Right cardiac atrium (tissue), 5 donors: ENCODE data around the gene KRT3. TPM values are rescaled to one million over a fixed set of nuclear protein-coding genes. Genes with fewer than 3 reads are reported as not detected.

Source experiments
- ATAC-seq, 2 donors: fragments of 200-7000 bp; cut with Tn5 transposase; one replicate each; pipeline versions ENCODE4 v1.8.0 to v1.9.1; 2020; ENCODE audit warnings: moderate library complexity in 2 of 2, mild to moderate bottlenecking in 1 of 2
- DNase-seq, 3 donors: peaks; one replicate each; pipeline ENCODE4 v3.0.0-alpha.2; 2020
- H3K27ac ChIP-seq: one replicate; pipeline ENCODE4 v1.5.1; 2013; ENCODE audit warnings: mild to moderate bottlenecking, low read length, control low read depth, moderate library complexity
- H3K27me3 ChIP-seq: one replicate; pipeline ENCODE4 v1.6.1; 2013; ENCODE audit not compliant: control insufficient read depth, insufficient read depth
- H3K4me1 ChIP-seq: one replicate; pipeline ENCODE4 v1.6.1; 2013; ENCODE audit warnings: low read length; ENCODE audit not compliant: control insufficient read depth, insufficient read depth
- H3K4me3 ChIP-seq: one replicate; pipeline ENCODE4 v1.5.1; 2013; ENCODE audit warnings: low read length, control low read depth
- H3K9me3 ChIP-seq: one replicate; pipeline ENCODE4 v1.6.1; 2013; ENCODE audit warnings: low read length; ENCODE audit not compliant: control insufficient read depth
- WGBS: extraction: QIAGEN DNeasy Blood & Tissue Kit; methylation state at CpG from one replicate; pipeline ENCODE4 v1.1.7; 2013; 5-methylcytosine and 5-hydroxymethylcytosine counted together
- intact Hi-C, 4 donors: fragments of 100-400 bp; cut with DNase I; formaldehyde crosslinking; loops; one replicate each; pipeline versions ENCODE4 v1.11.0 to v1.14.0; 2022 to 2023
- polyA plus RNA-seq: library from polyadenylated mRNA; stranded (reverse); fragments of 200-250 nt; gene quantifications from one replicate; pipeline ENCODE4 v1.2.3, GENCODE V29; 2013
- total RNA-seq, 4 donors: library from RNA; stranded (reverse); fragmentation: NEBNext Ultra II Directional; extraction: Animal tissue kit (Norgen Biotek cat#: 25700); gene quantifications; one replicate each; pipeline ENCODE4 v1.2.1, GENCODE V29; 2021
- donor health status: healthy with polysubstance abuse.
- donor health status: DM: no; HTN: yes; CAD: no.
- donor health status: DM: no; HTN: no; CAD: no.
- donor health status: DM: no; HTN: yes; CAD: no; lungs with severe emphysema.
- donor health status: DM: yes; HTN: yes; CAD: no.

KRT3 gene
- total and polyA plus RNA-seq, 5 donors = not detected

DNA sequence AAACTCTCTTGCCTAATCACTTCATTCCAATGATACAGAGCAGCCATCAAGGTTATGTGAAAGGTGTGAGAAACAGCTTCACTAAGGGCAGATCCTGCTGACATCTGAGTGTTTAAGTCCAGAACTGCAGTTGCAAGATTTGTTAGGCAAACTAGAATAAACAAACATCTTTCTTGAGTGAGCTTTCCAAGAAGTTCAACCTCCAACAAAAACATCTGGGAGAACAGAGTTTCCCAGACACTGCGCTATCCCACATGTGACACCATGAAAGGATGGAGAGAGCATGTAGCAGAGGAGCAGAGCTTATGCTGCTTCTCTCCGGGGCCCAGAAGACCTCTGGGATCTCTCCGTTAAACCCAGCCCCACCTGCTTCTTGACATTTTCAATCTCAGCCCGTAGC is 24.4 kb downstream of the KRT3 start:
- H3K4me3 ChIP-seq = no peak overlapping the region
- H3K27ac ChIP-seq = no peak overlapping the region
- no peaks in the 10 kb centered on the region for H3K27me3 ChIP-seq
- DNase-seq (no peak), ATAC-seq (no peak)
- intact Hi-C loops = no loop called here
- no peaks in the 10 kb centered on the region for H3K9me3 ChIP-seq
- H3K4me1 ChIP-seq = no peaks in the 10 kb centered on the region
- WGBS = 79% methylated on average over 4 of the region's 4 CpGs

DNA sequence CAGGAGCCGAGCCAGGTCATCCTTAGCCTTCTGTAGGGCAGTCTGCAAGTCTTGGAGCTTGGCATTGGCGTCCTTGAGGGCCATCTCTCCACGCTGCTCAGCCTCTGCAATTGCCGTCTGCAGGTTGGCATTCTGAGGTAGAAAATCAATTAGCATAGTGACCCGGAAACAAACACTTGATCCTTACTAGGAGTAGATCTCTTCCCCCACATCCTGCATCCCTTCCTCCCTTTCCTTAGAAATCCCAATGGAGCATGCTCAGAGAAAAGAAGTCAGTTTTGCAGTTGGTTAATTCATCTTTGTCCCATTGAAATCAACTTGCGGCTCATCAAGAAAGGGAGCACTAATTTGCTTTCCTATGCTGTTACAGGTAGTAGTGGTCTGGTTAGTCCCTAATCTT is 24.8 kb downstream of the KRT3 start:
- Histone ChIP-seq H3K4me1 (no peaks in the 10 kb centered on the region), H3K27ac (no peak overlapping the region), H3K27me3 (no peaks in the 10 kb centered on the region), H3K4me3 (no peak overlapping the region), H3K9me3 (no peaks in the 10 kb centered on the region)
- no peak for DNase-seq
- intact Hi-C loops = no loop called here
- ATAC-seq = no peak
- WGBS = 76% methylated on average over 6 of the region's 6 CpGs

- Histone ChIP-seq H3K4me3 (no peak overlapping the region), H3K9me3 (no peaks in the 10 kb centered on the region), H3K4me1 (no peaks in the 10 kb centered on the region), H3K27me3 (no peaks in the 10 kb centered on the region), H3K27ac (no peak overlapping the region)
- ATAC-seq (no peak), DNase-seq (no peak)
- intact Hi-C loops = no loop called here
Measured at GRCh38 chr12:52769946-52770345, 26.0 kb downstream of the KRT3 start.

DNA sequence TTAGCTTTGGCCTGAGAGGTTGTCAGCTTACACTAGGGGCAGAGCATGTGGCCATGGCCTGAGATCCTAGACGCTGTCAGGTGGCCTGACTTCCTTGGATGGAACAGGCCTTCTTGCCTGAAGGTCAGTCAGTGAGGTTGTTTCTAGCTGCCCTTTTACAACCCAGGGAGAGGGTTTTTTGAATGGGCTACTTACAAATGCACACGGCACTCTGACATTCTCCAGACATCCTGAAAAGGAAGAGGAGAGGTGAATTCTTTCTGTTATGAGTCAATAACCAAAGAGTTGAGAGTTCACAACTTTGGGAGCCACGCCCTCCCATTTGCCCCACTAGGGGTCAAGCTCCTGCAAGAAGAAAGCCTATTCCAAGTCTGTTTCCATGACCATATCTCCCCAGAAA is 26.6 kb downstream of the KRT3 start:
- WGBS = 69% methylated on average over 3 of the region's 3 CpGs
- DNase-seq (no peak), ATAC-seq (no peak)
- Histone ChIP-seq H3K4me3 (no peak overlapping the region), H3K9me3 (no peaks in the 10 kb centered on the region), H3K27me3 (no peaks in the 10 kb centered on the region), H3K4me1 (no peaks in the 10 kb centered on the region), H3K27ac (no peak overlapping the region)
- intact Hi-C loops = no loop called here

DNA sequence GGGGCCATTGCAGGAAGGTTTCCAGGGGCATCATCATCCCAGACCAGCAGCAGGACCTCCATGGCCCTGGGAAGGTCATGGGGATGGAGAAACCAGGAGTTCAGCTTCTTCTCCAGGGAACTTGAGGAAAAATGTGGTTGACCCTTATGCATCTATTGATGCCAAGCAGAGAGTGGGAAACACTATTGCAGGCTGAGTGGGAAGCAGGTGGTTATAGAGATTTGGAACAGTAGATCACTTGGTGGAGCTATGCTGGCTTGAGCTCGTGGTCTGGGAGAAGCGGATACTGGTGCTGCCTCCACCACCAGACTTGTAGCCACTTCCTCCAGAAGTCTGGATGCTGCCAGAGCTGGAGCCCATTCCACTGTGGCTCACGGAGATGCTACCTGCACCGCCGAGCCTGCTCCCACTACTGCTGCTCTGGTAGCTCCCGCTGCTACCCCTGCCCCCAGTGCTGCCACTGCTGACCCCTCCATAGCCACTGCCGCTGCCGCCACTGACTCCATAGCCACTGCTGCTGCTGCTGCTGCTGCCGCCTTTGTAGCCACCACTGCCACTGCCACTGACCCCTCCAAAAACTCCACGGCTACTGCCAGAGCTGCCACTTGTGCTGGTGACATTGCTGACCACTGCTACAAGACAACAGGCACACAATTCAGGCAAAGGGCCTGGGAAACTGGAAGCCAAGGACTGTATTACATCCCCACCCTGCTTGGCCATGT is 27.3 kb downstream of the KRT3 start:
- Histone ChIP-seq H3K27ac (no peak overlapping the region), H3K27me3 (no peaks in the 10 kb centered on the region), H3K9me3 (no peaks in the 10 kb centered on the region), H3K4me3 (no peak overlapping the region), H3K4me1 (no peaks in the 10 kb centered on the region)
- no peak for ATAC-seq
- no peak for DNase-seq
- WGBS = 82% methylated on average over 10 of the region's 10 CpGs
- intact Hi-C loops = no loop called here

DNA sequence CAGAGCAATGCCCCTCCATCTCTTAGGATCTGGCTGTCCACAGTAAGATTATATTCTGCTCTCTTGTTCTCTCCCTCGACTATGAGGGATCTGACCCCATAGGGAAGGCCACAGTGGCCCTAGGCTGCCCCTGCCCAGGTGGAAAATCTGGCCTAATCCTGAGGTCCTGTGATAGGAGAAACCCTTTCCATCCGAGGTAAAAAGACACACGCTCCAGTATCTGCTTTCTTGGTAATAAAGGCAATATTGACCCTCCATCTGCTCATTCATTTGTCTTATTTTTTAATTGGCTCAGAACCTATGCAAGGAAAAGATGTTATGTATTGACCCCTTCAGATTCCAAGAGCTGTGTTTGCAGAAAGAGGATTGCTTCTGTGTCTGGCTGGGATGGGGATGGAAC is 28.5 kb downstream of the KRT3 start:
- Histone ChIP-seq H3K27ac (no peak overlapping the region), H3K4me3 (no peak overlapping the region), H3K9me3 (no peaks in the 10 kb centered on the region), H3K4me1 (no peaks in the 10 kb centered on the region), H3K27me3 (no peaks in the 10 kb centered on the region)
- intact Hi-C loops = no loop called here
- 30% methylated on average over 3 of the region's 3 CpGs for WGBS
- no peak for DNase-seq
- ATAC-seq = no peak

DNA sequence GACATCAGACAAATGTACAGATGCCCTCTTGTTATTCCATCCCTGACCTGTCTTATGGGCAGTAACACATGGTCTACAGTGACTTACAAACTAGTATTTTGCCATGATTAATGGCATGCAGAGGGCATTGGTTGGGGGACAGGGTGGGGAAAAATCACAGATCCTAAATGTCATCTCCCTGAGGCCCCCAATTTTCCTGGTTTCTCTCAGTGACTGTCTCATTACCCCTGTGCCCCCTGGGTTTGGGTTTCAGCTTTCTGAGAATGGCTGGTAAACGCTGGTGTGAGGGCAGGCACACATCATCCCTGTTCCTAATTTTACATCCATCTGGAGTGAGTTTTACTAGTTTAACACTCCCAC is 28.9 kb downstream of the KRT3 start:
- Histone ChIP-seq H3K27ac (no peak overlapping the region), H3K9me3 (no peaks in the 10 kb centered on the region), H3K4me3 (no peak overlapping the region), H3K4me1 (no peaks in the 10 kb centered on the region), H3K27me3 (no peaks in the 10 kb centered on the region)
- intact Hi-C loops = no loop called here
- 83% methylated on average over 1 of the region's 1 CpG for WGBS
- no peak for DNase-seq
- no peak for ATAC-seq

DNA sequence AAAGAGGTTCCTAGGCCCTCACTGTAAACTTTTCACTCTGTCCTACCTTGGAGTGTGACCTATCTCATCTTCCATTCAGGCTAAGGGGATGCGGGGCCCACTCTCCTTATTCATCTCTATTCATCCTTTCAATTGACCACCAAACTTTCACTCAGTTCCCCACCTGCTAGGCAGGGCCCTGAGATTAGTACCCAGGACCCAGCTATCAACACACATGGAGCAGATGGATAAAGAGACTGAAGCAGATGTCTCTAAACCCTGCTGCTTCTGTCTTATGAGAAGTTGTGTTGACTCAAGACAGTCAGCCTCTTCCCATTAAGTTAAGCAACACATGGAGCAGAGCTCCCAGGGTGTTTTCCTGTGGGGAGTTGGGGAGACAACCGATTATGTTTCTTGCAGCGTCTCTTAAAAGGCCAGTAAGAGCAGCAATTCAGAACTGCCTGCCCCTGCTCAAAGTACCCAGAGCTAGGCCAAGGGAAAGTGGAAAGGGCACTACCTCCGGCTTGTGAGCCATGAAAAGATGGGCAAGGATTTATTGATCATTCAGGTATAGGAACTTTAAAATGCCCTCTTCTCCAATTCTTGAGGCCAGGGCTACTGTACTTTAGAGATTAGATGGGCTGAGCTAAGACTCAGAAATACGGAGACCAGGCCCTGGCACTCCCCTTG is 29.4 kb downstream of the KRT3 start:
- ATAC-seq = no peak
- Histone ChIP-seq H3K27ac (no peak overlapping the region), H3K4me3 (no peak overlapping the region), H3K27me3 (no peaks in the 10 kb centered on the region), H3K9me3 (no peaks in the 10 kb centered on the region), H3K4me1 (no peaks in the 10 kb centered on the region)
- intact Hi-C loops = no loop called here
- DNase-seq = no peak
- 84% methylated on average over 5 of the region's 5 CpGs for whole genome bisulfite sequencing

- intact Hi-C loops = no loop called here
- DNase-seq = no peak
- Histone ChIP-seq H3K4me1 (no peaks in the 10 kb centered on the region), H3K4me3 (no peak overlapping the region), H3K27me3 (no peaks in the 10 kb centered on the region), H3K9me3 (no peaks in the 10 kb centered on the region), H3K27ac (no peak overlapping the region)
- WGBS = 43% methylated on average over 1 of the region's 1 CpG
- ATAC-seq = no peak
Measured at GRCh38 chr12:52765702-52766101, 30.2 kb downstream of the KRT3 start.

DNA sequence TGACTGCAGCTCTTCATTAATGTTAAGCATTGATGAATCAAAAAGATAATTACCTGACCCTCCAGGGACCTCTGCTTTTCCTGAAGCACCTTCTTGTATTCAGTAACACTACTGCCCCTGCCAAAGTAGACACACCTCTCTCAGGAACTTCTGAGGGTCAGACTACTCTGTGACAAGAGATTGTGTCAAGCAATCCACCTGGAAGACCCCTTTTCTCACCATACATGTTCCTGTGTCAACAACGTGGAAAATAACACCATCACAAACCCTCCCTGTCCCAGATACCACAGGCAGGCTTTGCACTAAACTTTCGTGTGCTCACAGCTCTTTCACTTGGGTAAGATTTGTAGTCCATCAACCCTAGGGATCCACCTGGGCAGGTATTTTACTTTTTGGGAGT is 31.9 kb downstream of the KRT3 start:
- WGBS = 75% methylated on average over 2 of the region's 2 CpGs
- intact Hi-C loops = no loop called here
- H3K4me1 ChIP-seq = no peaks in the 10 kb centered on the region
- ATAC-seq = no peak
- H3K27ac ChIP-seq = no peak overlapping the region
- no peak for DNase-seq
- no peaks in the 10 kb centered on the region for H3K27me3 ChIP-seq
- H3K9me3 ChIP-seq = peaks cover 2% of the 10 kb centered on the region
- H3K4me3 ChIP-seq = no peak overlapping the region

DNA sequence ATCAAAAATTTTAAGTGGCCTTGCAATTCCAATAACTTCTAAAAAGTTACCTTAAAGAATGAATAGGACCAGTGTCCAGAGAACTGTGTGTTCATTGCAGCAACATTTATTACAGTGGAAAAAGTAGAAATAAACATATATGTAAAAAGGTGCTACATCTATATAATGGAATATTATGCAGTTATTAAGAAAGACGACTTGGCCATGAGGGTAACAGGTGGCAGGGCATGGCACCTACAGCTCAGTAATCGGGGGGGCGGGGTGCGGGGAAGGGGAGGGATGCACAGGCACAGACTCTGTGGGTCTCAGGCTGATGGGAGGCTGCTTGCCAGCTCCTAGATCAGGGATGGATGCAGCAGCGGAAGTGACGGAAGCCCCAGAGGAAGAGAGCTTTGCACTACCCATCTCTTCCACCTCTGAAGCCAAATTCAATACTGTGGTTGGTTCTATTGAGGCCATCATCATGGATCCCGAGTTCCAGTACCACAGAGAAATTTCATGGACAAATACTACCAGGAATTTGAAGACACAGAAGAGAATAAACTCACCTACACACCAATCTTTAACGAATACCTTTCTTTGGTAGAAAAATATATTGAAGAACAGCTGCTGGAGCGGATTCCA is 32.8 kb downstream of the KRT3 start:
- WGBS = 75% methylated on average over 9 of the region's 9 CpGs
- intact Hi-C loops = no loop called here

More for the DNA sequence above, 32.8 kb downstream of the KRT3 start:
- Histone ChIP-seq H3K27ac (no peak overlapping the region), H3K4me3 (no peak overlapping the region), H3K9me3 (peaks cover 2% of the 10 kb centered on the region), H3K27me3 (no peaks in the 10 kb centered on the region), H3K4me1 (no peaks in the 10 kb centered on the region)
- ATAC-seq (no peak), DNase-seq (no peak)
